PC-3 (cell line): ENCODE measurements around the gene CEACAM19.

ENCODE experiments used
- CTCF ChIP-seq: fragments of 300-600 bp; sonication (generic); conservative IDR thresholded peaks from 2 replicates; pipeline ENCODE4 v1.5.1; 2017; ENCODE audit warnings: antibody characterized with exemption, low read depth, mild to moderate bottlenecking, low read length
- EZH2 ChIP-seq: fragments of 300-600 bp; sonication (generic); IDR thresholded peaks from one replicate; pipeline ENCODE4 v1.6.1; 2017; ENCODE audit warnings: antibody characterized with exemption, mild to moderate bottlenecking, low read length; ENCODE audit not compliant: unreplicated experiment
- EZH2phosphoT487 ChIP-seq: fragments of 300-600 bp; sonication (generic); IDR thresholded peaks from 2 replicates; pipeline ENCODE4 v1.6.1; 2018; ENCODE audit warnings: mild to moderate bottlenecking, antibody characterized with exemption, low read length, borderline replicate concordance

GRCh38 chr19:44719262-44719701, 48.0 kb downstream of the CEACAM19 start:
- TF ChIP-seq CTCF (no peak), EZH2 (no peak), EZH2phosphoT487 (no peak)
